ENCODE data around the gene IL12B. TPM values are rescaled to one million over a fixed set of nuclear protein-coding genes. Genes with fewer than 3 reads are reported as not detected.
A peak's percentile ranks its signal among the peaks of the same experiment; 100 is the strongest.
"Not testable (repeated sequence)": the region's sequence is repeated elsewhere in the genome, so short reads cannot be mapped to it uniquely, and the experiment has no call there.

The IL12B gene
- polyA plus RNA-seq (ENCODE audit: insufficient read length in 10 of 10): under 1 TPM in 1 of 10 donors, not detected in 9; 0.05 TPM
- long read RNA-seq, donor 1: 0 reads
- long read RNA-seq, donor 2: 0 reads
- long read RNA-seq, donor 3: 0 reads
- long read RNA-seq, donor 4: 0 reads
- long read RNA-seq, donor 5: 0 reads
- long read RNA-seq, donor 6: 0 reads
- long read RNA-seq, donor 7: 0 reads
- long read RNA-seq, donor 8: 0 reads
- long read RNA-seq, donor 9: 0 reads

GRCh38 chr5:159330131-159330800 is at the start of gene IL12B:
TSS of gene IL12B (minus strand) at chr5:159330487. CDS start at chr5:159326782, 3,705 bp downstream.
- DNase-seq: no peak

GRCh38 chr5:159377653-159378052 is 47.4 kb upstream of the IL12B start:
- DNase-seq: no peak

- not testable (repeated sequence) for DNase-seq
Measured at GRCh38 chr5:159367866-159368265, 37.6 kb upstream of the IL12B start.

- not testable (repeated sequence) for DNase-seq
Measured at GRCh38 chr5:159366776-159367175, 36.5 kb upstream of the IL12B start.

GRCh38 chr5:159362220-159362619 is 31.9 kb upstream of the IL12B start:
- DNase-seq: no peak

GRCh38 chr5:159359871-159360270 is 29.6 kb upstream of the IL12B start:
- DNase-seq: not testable (repeated sequence)

GRCh38 chr5:159359408-159359807 is 29.1 kb upstream of the IL12B start:
- no peak for DNase-seq

GRCh38 chr5:159353661-159354252 is 23.5 kb upstream of the IL12B start:
- DNase-seq: no peak

DNA sequence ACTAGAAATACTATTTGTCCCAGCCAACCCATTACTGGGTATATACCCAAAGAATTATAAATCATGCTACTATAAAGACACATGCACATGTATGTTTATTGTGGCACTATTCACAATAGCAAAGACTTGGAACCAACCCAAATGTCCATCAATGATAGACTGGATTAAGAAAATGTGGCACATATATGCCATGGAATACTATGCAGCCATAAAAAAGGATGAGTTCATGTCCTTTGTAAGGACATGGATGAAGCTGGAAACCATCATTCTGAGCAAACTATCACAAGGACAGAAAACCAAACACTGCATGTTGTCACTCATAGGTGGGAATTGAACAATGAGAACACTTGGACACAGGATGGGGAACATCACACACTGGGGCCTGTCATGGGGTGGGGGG is 20.4 kb upstream of the IL12B start:
- not testable (repeated sequence) for DNase-seq

- DNase-seq: not testable (repeated sequence)
Measured at GRCh38 chr5:159350216-159350615, 19.9 kb upstream of the IL12B start.

DNA sequence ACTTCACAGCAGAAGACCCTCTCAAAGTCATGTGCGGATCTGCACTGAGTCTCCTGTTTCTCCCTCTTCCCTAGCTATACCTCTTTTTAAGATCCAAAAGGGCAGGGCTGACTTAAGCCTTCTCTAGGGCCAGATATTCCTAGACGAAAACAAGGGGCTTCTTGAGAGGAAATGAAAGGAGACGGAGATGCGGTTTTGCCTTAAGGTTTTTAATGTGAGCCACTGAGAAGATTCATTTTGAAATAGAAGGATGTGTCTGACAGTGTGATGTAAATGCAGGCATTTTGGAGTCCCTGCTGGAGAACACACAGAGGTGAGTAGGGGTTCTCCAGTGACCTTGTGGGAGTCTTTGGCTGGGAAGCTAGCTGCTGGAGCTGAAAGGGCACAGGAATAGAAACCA is 15.6 kb upstream of the IL12B start:
- DNase-seq: no peak

- no peak for DNase-seq
Measured at GRCh38 chr5:159345336-159345735, 15.0 kb upstream of the IL12B start.

GRCh38 chr5:159343295-159344094 is 13.2 kb upstream of the IL12B start:
- no peak for DNase-seq

GRCh38 chr5:159342840-159343239 is 12.6 kb upstream of the IL12B start:
- DNase-seq: no peak

- peak; percentile 22 to 64 (median 37) for DNase-seq
Measured at GRCh38 chr5:159341906-159342310, 11.6 kb upstream of the IL12B start.

DNA sequence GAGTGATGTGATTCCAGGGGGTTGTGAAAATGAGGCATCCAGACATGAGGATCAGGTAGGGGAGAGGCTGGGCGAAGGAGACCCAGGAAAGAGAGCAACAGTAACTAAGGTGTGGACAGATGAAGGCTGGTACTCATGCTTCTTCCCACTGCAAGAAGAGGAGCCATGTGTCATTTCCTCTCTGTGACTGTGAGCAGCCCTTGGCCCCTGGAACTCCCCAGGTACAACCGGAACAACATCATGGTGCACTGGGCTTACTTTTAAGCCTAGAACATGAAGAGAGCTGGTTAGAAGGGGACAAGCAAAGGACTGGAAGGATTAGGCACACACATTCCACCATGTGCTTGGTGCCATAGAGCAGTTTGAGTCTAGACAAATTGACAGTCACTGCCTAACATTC is 10.9 kb upstream of the IL12B start:
- DNase-seq: no peak

DNA sequence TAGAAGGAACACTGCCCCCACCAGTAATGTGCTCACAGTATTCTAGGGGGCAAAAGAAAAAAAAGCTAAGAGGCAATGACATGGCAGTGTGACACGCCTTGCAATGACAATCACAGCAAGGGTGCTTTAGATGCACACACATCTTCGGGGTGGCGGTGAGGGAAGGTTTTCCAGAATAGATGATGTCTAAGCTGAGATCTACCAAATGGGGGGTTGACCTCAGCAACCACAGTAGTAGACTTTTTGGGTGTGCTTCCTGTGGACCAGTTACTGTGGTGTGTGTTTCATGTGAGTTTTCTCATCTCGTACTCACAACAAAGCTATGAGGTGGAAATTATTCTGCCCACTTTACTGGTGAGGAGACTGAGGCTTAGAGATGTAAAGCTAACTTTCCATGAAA is 10.2 kb upstream of the IL12B start:
- no peak for DNase-seq

DNA sequence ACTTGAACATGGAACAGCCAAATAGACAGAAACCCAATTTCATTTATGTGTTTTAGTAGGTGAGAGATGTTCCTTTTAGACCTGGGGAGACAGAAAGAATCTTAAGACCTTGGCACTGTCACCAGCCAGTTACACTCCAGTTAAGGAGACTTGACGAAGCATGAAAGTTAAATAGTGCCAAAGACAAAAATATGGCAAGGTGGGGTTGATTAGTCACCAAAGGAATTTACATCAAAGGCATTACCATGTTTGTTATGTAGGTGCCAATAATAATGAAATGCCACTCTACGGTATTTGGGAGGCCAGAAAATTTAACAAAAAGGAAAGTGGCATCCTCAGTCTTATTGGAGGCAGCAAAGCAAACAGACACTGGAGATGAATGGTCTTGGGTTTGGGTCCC is 9.2 kb upstream of the IL12B start:
- no peak for DNase-seq

GRCh38 chr5:159338118-159338517 is 7.8 kb upstream of the IL12B start:
- no peak for DNase-seq

- peak in 1 of 3 donors; percentile 58 for DNase-seq
Measured at GRCh38 chr5:159337016-159337955, 7.0 kb upstream of the IL12B start.

DNA sequence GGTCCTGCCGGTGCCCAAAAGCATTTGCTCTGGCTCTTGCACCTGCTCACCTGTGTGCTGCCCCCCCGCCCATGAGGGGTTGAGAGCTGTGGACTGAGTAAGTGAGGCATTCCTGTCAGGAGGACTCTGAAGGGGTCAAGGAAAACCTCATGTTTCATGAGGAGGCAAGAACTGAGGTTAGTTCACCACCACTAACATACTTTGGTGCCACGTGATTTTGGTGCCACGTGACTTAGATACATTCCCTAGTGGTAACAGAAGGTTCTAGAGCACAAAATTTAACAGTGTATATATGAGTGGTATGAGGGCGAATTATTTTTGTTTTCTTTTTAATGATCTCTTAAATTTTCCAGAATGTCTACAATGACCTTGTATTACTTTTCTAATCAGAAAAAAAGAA is 6.3 kb upstream of the IL12B start:
- no peak for DNase-seq

Data from muscle of back (tissue), 13 donors.